ENCODE results near the gene ENPP6. TPM values are rescaled to one million over a fixed set of nuclear protein-coding genes. Genes with fewer than 3 reads are reported as not detected.

ENPP6 gene
- total and polyA plus RNA-seq, 4 donors: 0.02 to 0.37 (median 0.10) TPM

DNA sequence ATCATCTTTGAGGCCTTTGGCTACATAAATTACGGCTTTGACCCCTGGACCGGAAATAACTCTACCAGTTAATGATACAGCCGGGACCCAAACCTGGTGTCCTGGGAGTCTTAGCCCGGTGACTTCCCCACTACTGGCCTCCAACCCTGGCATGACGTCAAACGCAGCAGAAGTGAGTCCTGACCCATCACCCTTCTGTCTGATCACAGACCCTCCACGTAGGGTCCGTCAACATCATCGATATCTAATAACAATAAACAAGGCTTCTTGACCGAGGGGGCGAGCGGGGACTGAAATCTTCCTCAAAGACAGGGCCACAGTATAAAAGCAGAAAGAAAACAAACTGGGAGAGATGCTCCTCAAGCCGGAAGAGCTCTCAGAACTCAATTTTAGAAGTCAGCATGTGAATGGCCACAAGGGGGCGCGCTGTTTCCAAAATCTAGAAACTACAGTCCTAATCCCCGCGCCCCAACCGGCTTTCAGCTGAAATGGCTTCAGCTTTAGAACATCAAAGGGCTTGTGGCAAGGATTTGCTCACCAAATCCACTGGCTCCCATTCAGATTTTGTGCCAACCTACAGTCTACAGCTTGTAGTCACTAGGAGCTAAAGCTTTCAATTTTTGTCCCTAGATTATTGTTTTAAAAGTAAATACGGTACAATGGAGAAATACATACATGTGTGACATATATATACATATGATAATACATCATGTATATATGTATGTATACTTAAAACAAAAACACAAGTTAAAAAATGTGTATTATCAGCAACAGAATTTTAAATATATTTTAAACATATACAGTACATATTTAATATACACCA, 46.4 kb upstream of the ENPP6 start:
- TF ChIP-seq, protein P1, sequence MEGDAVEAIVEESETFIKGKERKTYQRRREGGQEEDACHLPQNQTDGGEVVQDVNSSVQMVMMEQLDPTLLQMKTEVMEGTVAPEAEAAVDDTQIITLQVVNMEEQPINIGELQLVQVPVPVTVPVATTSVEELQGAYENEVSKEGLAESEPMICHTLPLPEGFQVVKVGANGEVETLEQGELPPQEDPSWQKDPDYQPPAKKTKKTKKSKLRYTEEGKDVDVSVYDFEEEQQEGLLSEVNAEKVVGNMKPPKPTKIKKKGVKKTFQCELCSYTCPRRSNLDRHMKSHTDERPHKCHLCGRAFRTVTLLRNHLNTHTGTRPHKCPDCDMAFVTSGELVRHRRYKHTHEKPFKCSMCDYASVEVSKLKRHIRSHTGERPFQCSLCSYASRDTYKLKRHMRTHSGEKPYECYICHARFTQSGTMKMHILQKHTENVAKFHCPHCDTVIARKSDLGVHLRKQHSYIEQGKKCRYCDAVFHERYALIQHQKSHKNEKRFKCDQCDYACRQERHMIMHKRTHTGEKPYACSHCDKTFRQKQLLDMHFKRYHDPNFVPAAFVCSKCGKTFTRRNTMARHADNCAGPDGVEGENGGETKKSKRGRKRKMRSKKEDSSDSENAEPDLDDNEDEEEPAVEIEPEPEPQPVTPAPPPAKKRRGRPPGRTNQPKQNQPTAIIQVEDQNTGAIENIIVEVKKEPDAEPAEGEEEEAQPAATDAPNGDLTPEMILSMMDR (IDR thresholded peaks at IDR 0.05; ENCODE audit: control extremely low read depth, extremely low read depth): peak; percentile 94
- H3K4me1 ChIP-seq (ENCODE audit: control insufficient read depth in 5 of 5, insufficient read depth in 5 of 5, low read length in 5 of 5): no peaks in the 10 kb centered on the region
- WGBS, 2 donors: 22 to 27% methylated on average over 19 of the region's 19 CpGs
- H3K27ac ChIP-seq (ENCODE audit: low read depth in 1 of 2, low read length in 1 of 2): no peak overlapping the region
- H3K9ac ChIP-seq (ENCODE audit: insufficient read depth in 1 of 2, low read length in 2 of 2): no peak overlapping the region
- ATAC-seq (ENCODE audit: insufficient read depth, low FRiP score) (peak; percentile 81), DNase-seq (peak; percentile 92 to 95 (median 95))
- H3K9me3 ChIP-seq (ENCODE audit: control insufficient read depth in 4 of 4, insufficient read depth in 3 of 4, low read length in 3 of 4): no peaks in the 10 kb centered on the region
- H3K4me3 ChIP-seq: no peak overlapping the region
- H3K36me3 ChIP-seq (ENCODE audit: control insufficient read depth in 4 of 4, insufficient read depth in 4 of 4, low read length in 4 of 4): no peaks in the 10 kb centered on the region
- H3K27me3 ChIP-seq (ENCODE audit: control insufficient read depth in 3 of 3, insufficient read depth in 3 of 3, low read length in 2 of 3): no peaks in the 10 kb centered on the region

DNA sequence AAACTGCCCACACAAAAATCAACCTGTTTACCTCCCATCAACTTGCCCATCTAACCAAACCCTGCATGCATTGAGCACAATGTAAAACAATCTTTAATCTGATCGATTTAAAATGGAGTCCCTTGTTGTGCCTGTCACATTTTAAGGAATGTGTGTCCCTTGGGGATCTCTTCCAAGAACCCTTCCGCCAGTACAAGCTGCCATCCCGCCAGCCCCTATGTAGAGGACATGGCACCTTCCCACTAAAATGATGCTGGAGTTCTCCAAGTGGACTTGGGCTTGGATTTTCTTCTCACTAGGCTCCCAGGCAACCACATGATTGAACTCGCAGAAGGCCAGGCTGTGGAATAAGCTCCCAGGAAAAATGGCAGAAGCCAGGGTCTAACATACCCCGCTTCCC, 45.8 kb upstream of the ENPP6 start:
- ATAC-seq (ENCODE audit: insufficient read depth, low FRiP score): no peak
- no peak overlapping the region for H3K27ac ChIP-seq (ENCODE audit: low read depth in 1 of 2, low read length in 1 of 2)
- 90 to 93% methylated on average over 5 of the region's 5 CpGs for WGBS, 2 donors
- TF ChIP-seq, protein P1 (IDR thresholded peaks at IDR 0.05; ENCODE audit: control extremely low read depth, extremely low read depth): no peak
- H3K4me1 ChIP-seq (ENCODE audit: control insufficient read depth in 5 of 5, insufficient read depth in 5 of 5, low read length in 5 of 5): no peaks in the 10 kb centered on the region
- H3K36me3 ChIP-seq (ENCODE audit: control insufficient read depth in 4 of 4, insufficient read depth in 4 of 4, low read length in 4 of 4): no peaks in the 10 kb centered on the region
- no peaks in the 10 kb centered on the region for H3K9me3 ChIP-seq (ENCODE audit: control insufficient read depth in 4 of 4, insufficient read depth in 3 of 4, low read length in 3 of 4)
- H3K9ac ChIP-seq (ENCODE audit: insufficient read depth in 1 of 2, low read length in 2 of 2): no peak overlapping the region
- no peak overlapping the region for H3K4me3 ChIP-seq
- no peaks in the 10 kb centered on the region for H3K27me3 ChIP-seq (ENCODE audit: control insufficient read depth in 3 of 3, insufficient read depth in 3 of 3, low read length in 2 of 3)
- DNase-seq: no peak

- no peak overlapping the region for H3K27ac ChIP-seq (ENCODE audit: low read depth in 1 of 2, low read length in 1 of 2)
- no peaks in the 10 kb centered on the region for H3K36me3 ChIP-seq (ENCODE audit: control insufficient read depth in 4 of 4, insufficient read depth in 4 of 4, low read length in 4 of 4)
- ATAC-seq (ENCODE audit: insufficient read depth, low FRiP score) (no peak), DNase-seq (no peak)
- no peaks in the 10 kb centered on the region for H3K4me1 ChIP-seq (ENCODE audit: control insufficient read depth in 5 of 5, insufficient read depth in 5 of 5, low read length in 5 of 5)
- TF ChIP-seq, protein P1 (IDR thresholded peaks at IDR 0.05; ENCODE audit: control extremely low read depth, extremely low read depth): no peak
- H3K27me3 ChIP-seq (ENCODE audit: control insufficient read depth in 3 of 3, insufficient read depth in 3 of 3, low read length in 2 of 3): no peaks in the 10 kb centered on the region
- H3K9ac ChIP-seq (ENCODE audit: insufficient read depth in 1 of 2, low read length in 2 of 2): no peak overlapping the region
- no peaks in the 10 kb centered on the region for H3K9me3 ChIP-seq (ENCODE audit: control insufficient read depth in 4 of 4, insufficient read depth in 3 of 4, low read length in 3 of 4)
- no peak overlapping the region for H3K4me3 ChIP-seq
Observed at GRCh38 chr4:184262901-184263300, 45.2 kb upstream of the ENPP6 start.
